ENCODE data around the gene TEAD1. TPM values are rescaled to one million over a fixed set of nuclear protein-coding genes. Genes with fewer than 3 reads are reported as not detected.

The TEAD1 gene
- total RNA-seq, 4 donors from 2014 or later, result 86.9 to 205 (median 151) TPM

- no peak for TF ChIP-seq CTCF (IDR thresholded peaks at IDR 0.05; ENCODE audit: low read depth)
These were observed 157.4 kb downstream of the TEAD1 start for GRCh38 chr11:12831471-12832202.

- no peak for TF ChIP-seq CTCF (IDR thresholded peaks at IDR 0.05; ENCODE audit: low read depth)
These were observed 158.4 kb downstream of the TEAD1 start for GRCh38 chr11:12832480-12833224.

GRCh38 chr11:12834166-12834565, 159.9 kb downstream of the TEAD1 start:
- no peak for TF ChIP-seq CTCF (IDR thresholded peaks at IDR 0.05; ENCODE audit: low read depth)

- no peak for TF ChIP-seq CTCF (IDR thresholded peaks at IDR 0.05; ENCODE audit: low read depth)
These were observed 160.4 kb downstream of the TEAD1 start for GRCh38 chr11:12834630-12835029.

- no peak for TF ChIP-seq CTCF (IDR thresholded peaks at IDR 0.05; ENCODE audit: low read depth)
These were observed 161.1 kb downstream of the TEAD1 start for GRCh38 chr11:12835286-12835685.

- no peak for TF ChIP-seq CTCF (IDR thresholded peaks at IDR 0.05; ENCODE audit: low read depth)
These were observed 164.4 kb downstream of the TEAD1 start for GRCh38 chr11:12838463-12839123.
